GM21723 (cell line): ENCODE results near the gene MAML2.

Source experiments
- ATAC-seq: cut with Tn5 transposase; IDR thresholded peaks from one replicate; pipeline ENCODE4 v1.9.1; 2021; ENCODE audit warnings: mild to moderate bottlenecking, moderate library complexity; ENCODE audit not compliant: unreplicated experiment

Gene MAML2

GRCh38 chr11:96342961-96343711, at the start of gene MAML2:
MAML2 (minus strand) TSS chr11:96343195; CDS start chr11:96341895, 1,300 bp downstream.
- ATAC-seq = peak; percentile 82

- no peak for ATAC-seq
Observed at GRCh38 chr11:96391698-96392307, 48.8 kb upstream of the MAML2 start.

GRCh38 chr11:96390488-96390792, 47.4 kb upstream of the MAML2 start:
- no peak for ATAC-seq

GRCh38 chr11:96389720-96390487, 46.9 kb upstream of the MAML2 start, which contains the start of the genes CCDC82 and JRKL:
CCDC82 (minus strand) TSS chr11:96389912; CDS start chr11:96384747, 5,165 bp downstream.
JRKL (plus strand) TSS chr11:96390013; CDS start chr11:96390650, 637 bp downstream.
- ATAC-seq = peak; percentile 93

DNA sequence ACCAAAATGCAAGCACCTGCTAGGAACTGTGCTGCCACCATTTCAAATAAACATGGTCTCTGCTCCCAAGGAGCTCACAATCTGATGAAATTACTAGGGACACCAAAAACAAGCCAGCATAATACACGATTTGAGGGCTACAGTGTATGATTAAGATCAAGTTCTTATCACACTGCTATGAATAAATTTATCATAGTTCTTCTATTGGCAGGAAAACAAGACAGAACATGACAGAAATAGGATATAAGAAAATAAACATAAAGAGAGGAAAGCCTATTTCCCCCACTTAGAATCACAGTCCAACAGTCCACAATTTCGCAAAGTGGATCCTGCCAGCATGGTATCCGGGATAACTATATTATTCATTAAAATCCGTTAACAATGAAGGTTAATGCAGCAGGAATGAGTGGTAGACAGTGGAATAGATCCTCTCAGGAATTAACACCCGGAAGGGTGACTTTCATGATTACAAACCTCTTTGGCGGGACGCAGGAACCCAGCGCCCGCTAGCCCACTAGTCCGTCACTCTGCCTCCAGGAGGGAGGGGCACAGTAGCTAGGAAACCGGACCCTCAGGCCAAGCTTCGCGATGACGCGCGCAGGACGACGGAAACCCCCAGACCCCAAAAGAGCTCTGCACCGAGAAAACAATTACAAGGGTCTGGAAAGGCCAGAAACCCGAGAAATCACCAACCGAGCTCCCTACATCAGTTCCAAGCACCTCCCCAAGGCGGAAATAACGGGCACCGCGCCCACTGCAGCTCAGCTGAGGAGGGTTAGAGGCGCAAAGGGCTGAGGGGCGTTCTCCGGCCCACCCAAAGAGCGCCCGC, 46.1 kb upstream of the MAML2 start:
- ATAC-seq = peak; percentile 58

DNA sequence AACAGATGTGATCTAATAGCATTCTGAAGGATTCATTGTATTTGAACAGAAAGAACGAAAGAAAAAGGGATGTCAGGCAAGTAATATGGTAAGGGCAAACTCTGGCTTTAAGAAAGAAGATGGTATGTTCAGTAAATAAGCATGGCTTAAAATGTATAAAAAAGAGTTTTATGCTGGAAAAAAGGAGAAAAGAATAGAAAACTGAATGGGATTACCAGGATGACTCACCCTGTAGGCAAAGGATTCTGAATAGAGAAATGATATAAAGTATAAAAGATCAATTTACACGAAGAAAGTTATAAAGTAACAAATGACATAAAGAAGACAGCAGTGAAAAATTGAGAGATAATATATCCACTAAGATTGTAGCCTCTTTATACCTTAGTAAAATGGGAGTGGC, 42.2 kb upstream of the MAML2 start:
- ATAC-seq = no peak

- ATAC-seq = no peak
Observed at GRCh38 chr11:96384156-96384555, 41.2 kb upstream of the MAML2 start.

- ATAC-seq = no peak
Observed at GRCh38 chr11:96376796-96377195, 33.8 kb upstream of the MAML2 start.

DNA sequence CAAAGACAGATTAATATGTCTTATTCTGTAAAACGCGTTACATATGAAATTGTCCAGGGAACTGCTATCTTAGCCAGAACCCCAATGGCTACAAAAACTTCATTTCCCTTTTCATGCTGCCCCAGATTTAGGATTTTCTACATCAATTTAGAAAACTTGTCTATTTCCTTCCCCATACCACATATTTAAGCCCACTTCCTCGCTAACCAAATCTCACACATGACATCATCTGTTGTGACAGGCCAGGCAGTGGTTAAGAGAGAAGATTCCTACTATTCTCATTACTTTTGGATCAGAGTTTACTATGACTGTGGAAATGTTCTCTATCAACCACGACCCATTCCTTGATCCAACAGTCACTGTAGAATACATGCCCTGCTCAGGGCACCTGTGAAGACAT, 30.8 kb upstream of the MAML2 start:
- ATAC-seq = no peak

- no peak for ATAC-seq
Observed at GRCh38 chr11:96367342-96367741, 24.3 kb upstream of the MAML2 start.

DNA sequence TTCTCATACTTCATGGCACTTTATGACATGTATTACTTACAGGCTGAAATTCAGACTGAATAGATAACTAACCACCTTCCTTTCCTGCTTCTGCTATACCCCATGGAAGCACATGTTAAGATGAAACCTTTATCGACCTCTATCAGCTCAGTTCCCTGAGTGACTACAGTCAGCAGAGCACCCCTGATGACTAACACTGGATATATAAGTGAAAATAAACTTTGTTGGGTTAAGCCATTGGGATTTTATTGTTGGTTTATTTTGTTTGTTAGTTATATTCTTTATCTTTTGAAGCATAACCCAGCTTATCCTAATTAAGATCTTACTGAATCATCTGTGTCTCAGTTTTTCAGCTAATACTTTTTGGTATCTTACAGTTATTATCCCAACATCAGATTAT, 23.0 kb upstream of the MAML2 start:
- ATAC-seq = no peak

- ATAC-seq = no peak
Observed at GRCh38 chr11:96365493-96365892, 22.5 kb upstream of the MAML2 start.

GRCh38 chr11:96361778-96362177, 18.8 kb upstream of the MAML2 start:
- no peak for ATAC-seq

DNA sequence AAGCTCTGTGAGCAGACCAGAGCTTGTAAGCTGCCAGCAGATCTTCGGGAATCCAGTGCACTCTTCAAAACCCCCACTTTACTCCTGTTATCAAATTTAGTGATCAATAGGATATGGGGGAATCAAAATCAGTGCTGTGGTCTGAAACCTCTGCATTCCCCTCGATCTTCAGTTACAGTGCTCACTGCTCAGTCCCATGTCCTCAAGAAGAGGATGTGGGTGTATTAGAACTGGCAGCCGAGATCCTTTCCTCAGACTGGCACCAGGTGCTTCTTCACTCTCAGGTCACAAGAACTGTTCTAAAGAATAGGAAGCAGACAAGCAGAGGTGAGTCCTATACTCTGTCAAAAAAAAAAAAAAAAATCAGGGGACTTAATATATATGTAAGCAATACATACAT, 15.3 kb upstream of the MAML2 start:
- no peak for ATAC-seq

- ATAC-seq = no peak
Observed at GRCh38 chr11:96357794-96358193, 14.8 kb upstream of the MAML2 start.

DNA sequence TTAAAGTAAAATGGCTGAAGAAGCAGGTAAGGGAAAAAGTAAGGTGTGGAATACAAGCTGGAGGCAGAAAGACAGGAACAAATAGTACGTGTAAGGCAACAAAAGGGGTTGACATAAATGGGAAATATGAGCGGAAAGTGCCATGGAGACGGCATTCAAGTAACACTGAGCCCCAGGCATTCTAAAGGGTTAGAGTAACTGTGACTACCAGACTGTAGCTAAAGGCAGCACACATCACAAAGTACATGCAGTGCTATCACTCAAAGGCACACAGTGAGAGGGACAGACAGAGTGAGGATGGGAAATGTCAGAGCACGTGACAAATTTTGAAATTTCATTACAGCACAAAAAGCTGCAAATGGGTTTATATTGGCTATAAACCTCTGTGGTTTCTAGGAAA, 13.9 kb upstream of the MAML2 start:
- no peak for ATAC-seq

- no peak for ATAC-seq
Observed at GRCh38 chr11:96342014-96342960, 708 bp downstream of the MAML2 start.

DNA sequence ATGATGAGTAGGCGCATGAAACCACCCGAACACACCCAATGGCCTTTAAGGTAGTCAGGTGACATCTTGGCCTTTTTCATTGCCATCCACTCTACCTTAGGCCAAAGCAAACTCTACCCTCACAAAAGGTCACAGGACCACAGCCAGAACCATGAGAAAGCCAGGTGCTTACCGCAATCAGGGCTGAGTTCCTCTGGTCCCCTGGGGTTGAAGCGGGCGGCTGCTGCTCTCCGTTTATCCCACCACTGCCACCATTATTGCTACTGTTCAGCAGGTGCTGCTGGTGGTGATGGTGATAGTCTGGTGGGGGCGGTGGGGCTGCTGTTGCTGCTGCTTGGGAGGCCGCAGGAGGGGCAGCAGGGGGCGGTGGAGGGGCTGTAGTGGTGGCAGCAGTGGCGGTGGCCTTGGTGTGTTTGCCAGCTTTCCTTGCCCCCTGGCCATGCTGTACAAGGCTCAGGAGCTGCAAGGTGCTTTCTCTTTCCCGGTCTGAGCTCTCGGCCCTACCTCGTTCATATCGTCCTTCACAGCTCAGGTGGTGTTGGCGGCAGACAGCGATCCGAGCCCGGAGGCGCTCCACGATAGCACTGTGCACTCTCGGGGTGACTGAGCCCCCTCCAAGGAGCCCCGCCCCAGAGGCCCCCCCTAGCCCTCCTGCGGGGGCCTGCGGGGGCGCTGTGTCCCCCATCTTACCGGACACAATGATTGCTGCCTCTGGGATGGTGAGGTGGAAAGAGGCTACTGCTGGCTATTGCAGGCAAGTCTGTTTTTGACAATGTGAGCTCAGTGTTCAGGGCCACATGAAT, 1.6 kb downstream of the MAML2 start:
- peak; percentile 27 for ATAC-seq

DNA sequence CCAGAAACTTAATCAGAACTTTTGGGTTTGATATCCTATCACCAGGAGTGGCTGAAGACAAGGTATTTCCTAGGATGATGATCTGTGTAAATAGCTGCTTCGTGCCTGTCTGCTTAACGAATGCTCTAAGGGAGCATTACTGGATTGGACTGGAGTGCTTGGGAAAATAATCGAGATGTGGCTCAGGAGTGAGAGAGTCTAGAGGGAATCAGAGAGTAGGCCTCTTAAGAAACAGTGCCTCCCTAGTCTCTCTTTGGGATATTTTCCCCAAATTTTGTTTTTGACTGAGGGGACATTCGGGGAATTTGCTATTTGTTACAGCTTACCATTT, 2.5 kb downstream of the MAML2 start:
- ATAC-seq = no peak
